Limb (tissue), 2 donors: ENCODE measurements around the gene TM9SF2.
"Not testable (repeated sequence)": the region's sequence is repeated elsewhere in the genome, so short reads cannot be mapped to it uniquely, and the experiment has no call there.

Experiments used
- DNase-seq, 2 donors: peaks; one replicate each; pipeline ENCODE4 v3.0.0-alpha.2; 2016; ENCODE audit errors: extremely low spot score in 2 of 2

Gene TM9SF2, protein sequence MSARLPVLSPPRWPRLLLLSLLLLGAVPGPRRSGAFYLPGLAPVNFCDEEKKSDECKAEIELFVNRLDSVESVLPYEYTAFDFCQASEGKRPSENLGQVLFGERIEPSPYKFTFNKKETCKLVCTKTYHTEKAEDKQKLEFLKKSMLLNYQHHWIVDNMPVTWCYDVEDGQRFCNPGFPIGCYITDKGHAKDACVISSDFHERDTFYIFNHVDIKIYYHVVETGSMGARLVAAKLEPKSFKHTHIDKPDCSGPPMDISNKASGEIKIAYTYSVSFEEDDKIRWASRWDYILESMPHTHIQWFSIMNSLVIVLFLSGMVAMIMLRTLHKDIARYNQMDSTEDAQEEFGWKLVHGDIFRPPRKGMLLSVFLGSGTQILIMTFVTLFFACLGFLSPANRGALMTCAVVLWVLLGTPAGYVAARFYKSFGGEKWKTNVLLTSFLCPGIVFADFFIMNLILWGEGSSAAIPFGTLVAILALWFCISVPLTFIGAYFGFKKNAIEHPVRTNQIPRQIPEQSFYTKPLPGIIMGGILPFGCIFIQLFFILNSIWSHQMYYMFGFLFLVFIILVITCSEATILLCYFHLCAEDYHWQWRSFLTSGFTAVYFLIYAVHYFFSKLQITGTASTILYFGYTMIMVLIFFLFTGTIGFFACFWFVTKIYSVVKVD

DNA sequence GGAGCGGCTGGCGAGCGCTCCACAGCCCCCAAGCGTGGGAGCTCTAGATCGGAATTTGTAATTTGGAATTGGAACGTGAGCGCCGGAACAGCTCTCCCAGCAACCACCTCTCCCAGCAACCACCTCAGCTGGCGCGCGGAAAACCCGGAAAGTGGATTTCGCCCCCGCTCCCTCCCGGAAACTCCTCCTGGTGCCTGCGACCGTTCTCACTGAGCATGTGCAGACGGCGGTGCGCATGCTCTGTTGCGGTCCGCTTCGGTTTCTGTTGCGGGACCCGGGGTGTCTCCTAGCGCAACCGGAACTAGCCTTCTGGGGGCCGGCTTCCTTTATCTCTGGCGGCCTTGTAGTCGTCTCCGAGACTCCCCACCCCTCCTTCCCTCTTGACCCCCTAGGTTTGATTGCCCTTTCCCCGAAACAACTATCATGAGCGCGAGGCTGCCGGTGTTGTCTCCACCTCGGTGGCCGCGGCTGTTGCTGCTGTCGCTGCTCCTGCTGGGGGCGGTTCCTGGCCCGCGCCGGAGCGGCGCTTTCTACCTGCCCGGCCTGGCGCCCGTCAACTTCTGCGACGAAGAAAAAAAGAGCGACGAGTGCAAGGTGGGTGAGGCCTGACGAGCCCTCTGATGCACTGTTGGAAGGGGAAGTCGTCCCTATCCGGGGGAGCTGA is at the start of gene TM9SF2:
TSS of gene TM9SF2 (plus strand) at position 289 of the 664 bp plus-strand sequence. CDS start at position 424, 135 bp downstream.
- peak; percentile 97 to 100 for DNase-seq

- DNase-seq: no peak
These were observed 46.6 kb upstream of the TM9SF2 start for GRCh38 chr13:99454518-99455183.

DNA sequence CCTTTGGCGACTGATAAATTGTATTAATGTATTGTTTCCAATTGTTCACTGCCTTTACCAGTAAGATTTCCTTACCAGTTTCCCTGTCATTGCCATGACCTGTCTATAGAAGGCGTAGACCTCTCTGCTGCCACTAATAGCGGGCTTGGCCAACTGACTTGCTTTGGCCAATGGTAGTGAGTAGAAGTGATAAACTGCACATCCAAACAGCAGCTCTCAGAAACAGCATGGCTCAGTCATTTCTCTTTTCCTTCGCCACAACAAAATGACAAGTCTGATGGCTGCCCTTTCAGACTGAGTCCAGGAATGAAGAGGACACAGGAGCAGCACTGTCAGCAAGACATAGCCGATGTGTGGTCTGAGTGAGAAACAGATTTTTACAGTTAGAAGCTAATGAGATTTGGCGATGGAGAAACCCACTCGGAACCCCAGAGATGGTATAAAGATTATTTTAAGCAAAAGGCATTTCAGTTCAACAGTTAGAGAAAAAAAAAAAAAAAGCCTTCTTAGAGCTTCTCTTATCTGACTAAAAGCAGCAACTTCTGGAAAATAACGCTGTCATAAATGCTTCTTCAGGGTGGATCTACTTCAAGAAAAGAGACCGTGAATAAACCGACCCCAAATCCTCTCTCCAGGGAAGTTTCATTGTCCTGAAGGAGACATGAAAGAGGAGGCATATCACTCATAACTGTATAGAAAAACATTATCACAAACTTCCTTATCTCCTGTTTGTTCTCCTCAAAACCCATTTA is 42.0 kb upstream of the TM9SF2 start:
- no peak for DNase-seq

- not testable (repeated sequence) for DNase-seq
These were observed 40.5 kb upstream of the TM9SF2 start for GRCh38 chr13:99460802-99461201.

DNA sequence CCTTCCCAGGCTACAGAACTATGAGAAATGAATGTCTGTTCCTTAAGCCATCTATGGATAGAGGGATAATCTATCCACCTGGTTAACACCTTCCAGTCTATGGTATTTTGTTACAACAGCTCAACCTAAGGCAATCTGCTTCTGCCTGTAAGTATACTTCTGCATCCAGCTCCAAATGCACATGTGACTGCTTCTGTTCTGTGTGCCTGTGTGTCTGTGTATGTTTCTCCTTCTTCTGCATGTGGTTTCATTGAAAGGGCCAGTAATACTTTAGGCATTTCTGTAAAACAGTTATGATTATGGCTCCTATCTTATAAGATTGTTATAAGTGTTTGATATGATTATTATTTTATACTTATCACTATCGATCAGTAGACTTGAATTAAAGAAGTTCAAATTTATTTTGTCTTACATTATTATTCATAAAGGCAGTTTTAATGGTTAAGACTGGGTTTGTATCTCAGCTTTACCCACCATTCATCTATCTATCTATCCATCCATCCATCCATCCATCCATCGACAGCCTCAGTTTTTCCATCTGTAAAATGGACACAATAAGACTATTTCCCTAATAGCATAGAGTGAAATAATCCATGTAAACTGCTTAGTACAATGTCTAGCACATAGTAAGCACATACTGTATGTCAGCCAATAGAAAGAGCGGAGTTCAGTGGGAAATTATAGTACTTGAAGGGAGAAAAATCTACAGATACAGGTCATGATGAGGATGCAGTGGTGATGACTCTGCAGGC is 37.5 kb upstream of the TM9SF2 start:
- DNase-seq: no peak

DNA sequence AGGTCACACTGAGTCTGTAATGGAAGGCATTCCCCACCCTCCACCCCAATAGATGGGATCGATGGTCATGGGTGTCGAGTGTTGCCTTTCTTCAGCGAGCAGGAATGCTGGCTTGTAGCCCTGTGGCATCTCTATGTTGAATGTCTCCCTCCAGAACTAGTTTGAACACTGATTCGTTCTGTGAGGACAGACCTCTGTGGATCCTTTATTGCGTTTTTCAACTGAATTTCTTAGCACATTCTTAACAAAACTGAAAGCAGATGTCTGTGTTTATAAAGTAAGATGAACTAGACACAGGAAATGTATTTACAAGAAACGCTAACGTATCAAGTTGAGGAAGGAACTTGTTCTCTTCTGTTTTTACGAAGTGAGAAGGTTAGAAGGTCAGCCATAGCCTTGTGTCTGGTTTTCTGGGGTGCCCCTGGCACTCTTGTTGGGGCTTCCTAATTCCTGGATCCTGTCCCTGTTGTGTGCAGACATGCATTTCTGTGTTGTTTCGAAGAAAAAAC is 36.8 kb upstream of the TM9SF2 start:
- peak in 1 of 2 donors; percentile 40 for DNase-seq

- DNase-seq: no peak
These were observed 35.8 kb upstream of the TM9SF2 start for GRCh38 chr13:99465454-99465853.

- no peak for DNase-seq
These were observed 33.5 kb upstream of the TM9SF2 start for GRCh38 chr13:99467764-99468163.

GRCh38 chr13:99469041-99469440 is 32.2 kb upstream of the TM9SF2 start:
- DNase-seq: no peak

DNA sequence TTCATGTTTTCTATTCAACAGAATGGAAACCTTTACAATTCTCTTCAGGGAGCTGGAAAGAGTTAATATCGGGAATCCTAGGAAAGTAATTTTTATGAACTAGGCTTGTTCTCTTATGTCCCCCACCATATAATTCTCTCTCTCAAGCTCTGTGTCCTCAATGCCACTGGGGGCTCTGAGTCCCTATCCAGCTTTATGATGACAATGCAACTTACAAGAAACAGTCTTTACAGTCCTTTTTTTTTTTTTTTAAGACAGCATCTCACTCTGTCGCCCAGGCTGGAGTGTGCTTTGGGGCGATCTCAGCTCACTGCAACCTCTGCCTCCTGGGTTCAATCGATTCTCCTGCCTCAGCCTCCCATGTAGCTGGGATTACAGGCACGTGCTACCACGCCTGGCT is 31.2 kb upstream of the TM9SF2 start:
- no peak for DNase-seq

GRCh38 chr13:99471221-99472121 is 29.8 kb upstream of the TM9SF2 start:
- no peak for DNase-seq

DNA sequence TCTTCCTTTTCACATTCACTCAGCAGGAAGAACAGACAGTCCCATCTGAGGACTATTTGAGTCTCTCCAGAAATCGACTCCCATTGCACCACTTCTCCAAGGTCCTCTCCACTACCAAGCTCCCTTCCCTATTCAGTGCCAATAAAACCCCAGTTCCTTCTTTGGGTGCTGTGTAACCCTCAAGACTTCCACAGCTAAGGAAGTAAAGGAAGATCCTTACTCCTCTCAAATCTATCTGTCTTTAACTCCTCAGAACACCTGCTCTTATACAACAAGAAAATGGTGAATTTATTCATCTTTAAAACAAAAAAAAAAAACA is 29.2 kb upstream of the TM9SF2 start:
- no peak for DNase-seq

- no peak for DNase-seq
These were observed 27.8 kb upstream of the TM9SF2 start for GRCh38 chr13:99473515-99473914.

DNA sequence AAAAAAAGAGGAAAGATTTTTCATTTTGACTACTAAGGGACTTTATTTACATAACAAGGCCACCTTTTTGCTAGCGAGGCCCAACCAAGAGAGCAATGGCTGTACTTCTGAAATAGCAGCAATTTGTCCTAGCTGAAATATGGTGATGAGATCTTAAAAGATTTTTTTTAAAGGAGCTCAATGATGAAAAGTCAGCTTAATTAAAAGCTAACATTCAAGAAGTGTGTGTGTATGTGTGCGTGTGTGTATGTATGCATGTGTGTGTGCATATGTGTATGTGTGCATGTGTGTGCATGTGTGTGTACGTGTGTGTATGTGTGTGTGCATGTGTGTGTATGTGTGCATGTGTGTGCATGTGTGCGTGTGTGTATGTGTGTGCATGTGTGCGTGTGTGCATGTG is 24.6 kb upstream of the TM9SF2 start:
- DNase-seq: no peak

DNA sequence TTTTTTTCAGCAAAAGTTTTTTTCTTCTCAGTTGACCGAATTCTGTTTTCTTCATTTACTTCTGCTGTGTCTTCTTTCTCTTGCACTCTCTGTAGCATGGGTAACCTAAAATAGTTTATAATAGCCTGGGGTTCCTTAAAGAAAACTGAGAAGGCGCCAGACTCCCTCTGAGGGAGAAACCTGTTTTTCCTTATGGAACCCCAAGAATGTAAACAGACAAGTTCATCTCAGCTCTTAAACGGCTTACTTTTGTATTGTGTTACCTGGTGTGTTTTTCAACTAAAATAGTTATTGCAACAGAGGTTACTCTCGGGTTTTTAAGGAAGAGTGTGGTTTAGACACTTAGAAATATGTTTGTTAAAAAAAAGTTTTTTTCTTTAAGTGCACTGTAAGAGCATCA is 23.8 kb upstream of the TM9SF2 start:
- DNase-seq: no peak

GRCh38 chr13:99481366-99481765 is 19.9 kb upstream of the TM9SF2 start:
- DNase-seq: no peak

DNA sequence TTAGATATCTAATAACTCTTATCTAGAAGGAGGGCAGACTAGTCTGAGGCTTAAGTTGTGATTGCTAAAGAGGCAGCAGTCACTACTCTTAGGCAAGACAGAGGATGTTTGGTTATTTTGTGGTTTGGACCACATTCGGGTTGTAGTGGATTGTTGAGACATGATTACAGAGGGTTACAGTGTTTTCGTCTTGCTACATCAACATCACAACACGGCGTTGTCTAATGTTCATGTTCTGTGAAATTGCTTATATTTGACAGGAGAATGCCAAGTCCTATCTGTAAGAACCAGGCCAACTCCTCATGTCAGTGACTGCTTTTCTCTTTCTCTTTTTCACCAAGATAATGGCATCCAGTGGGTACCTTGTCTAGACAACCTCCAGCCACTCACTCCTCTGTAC is 16.8 kb upstream of the TM9SF2 start:
- DNase-seq: no peak

DNA sequence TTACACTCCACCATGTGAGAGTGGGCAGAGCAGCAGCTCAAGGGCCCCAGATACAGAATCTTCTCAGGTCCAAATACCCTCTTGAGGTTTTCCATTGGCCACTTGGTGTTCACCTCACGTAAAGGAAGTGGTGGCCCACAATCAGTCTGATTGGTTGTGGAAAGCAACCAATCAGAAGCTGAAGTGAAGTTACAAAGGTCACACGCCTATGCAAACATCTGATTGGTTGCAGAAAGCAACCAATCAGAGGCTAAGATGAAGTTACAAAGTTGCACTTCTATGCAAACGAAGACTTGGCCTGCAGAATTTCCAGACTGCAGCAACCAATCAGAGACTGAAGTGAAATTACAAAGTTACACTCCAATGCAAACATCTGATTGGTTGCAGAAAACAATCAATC is 14.3 kb upstream of the TM9SF2 start:
- DNase-seq: no peak

DNA sequence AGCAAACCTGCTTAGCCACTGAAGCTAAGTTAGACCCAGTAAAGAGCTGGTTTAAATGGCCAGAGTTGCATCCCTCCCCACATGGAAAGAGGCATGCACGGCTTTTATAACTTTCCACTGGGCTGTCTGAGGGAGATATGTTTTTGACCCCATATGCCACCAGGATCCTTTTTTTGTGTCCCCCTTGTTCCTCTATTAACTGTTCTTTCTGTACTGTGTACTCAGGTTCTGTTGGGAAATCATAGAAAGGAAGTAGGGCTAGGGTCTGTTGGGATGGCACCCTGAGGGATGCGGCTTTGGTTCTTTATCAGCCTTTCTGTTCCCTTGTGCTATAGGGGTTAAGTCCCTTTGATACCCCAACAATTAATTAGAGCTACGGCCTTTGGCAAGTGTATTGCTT is 12.2 kb upstream of the TM9SF2 start:
- no peak for DNase-seq
